Gastrocnemius medialis (tissue), 4 donors: ENCODE measurements around the gene BRCC3. TPM values are rescaled to one million over a fixed set of nuclear protein-coding genes. Genes with fewer than 3 reads are reported as not detected.

Experiments used
- ATAC-seq, 2 donors: fragments of 150-250 bp; one replicate each; pipeline ENCODE4 v1.9.1; 2016
- DNase-seq, 2 donors: peaks; one replicate each; pipeline ENCODE4 v3.0.0-alpha.2; 2019
- H3K27ac ChIP-seq, 4 donors: fragments of 200-600 bp; sonication (generic); 1 replicate in 1 of 4; 2 replicates in 3 of 4; pipeline ENCODE4 v1.5.1; 2016 to 2018; ENCODE audit warnings: mild to moderate bottlenecking in 2 of 4, moderate library complexity in 1 of 4
- H3K27me3 ChIP-seq, 3 donors: fragments of 200-600 bp; sonication (generic) in 2 of 3; 1 replicate in 1 of 3; 2 replicates in 2 of 3; pipeline versions ENCODE4 v1.5.1 to v1.6.0; 2016 to 2019; ENCODE audit warnings: mild to moderate bottlenecking in 1 of 3, moderate library complexity in 1 of 3
- H3K36me3 ChIP-seq, 2 donors: fragments of 200-600 bp; sonication (generic) in 1 of 2; one replicate each; pipeline ENCODE4 v1.5.1; 2017 to 2018
- H3K4me1 ChIP-seq, 2 donors: fragments of 200-600 bp; sonication (generic) in 1 of 2; one replicate each; pipeline ENCODE4 v1.5.1; 2016 to 2017; ENCODE audit warnings: mild to moderate bottlenecking in 2 of 2
- H3K4me3 ChIP-seq, 4 donors: fragments of 200-600 bp; sonication (generic) in 3 of 4; 1 replicate in 1 of 4; 2 replicates in 3 of 4; pipeline ENCODE4 v1.5.1; 2016 to 2019; ENCODE audit warnings: mild to moderate bottlenecking in 2 of 4
- H3K9me3 ChIP-seq, 3 donors: fragments of 200-600 bp; sonication (generic) in 2 of 3; 1 replicate in 1 of 3; 2 replicates in 2 of 3; pipeline ENCODE4 v1.5.1; 2016 to 2019
- CTCF ChIP-seq, 5 experiments: fragments of 450-650 bp in 3 of 5; fragments of 200-600 bp in 2 of 5; sonication (generic) in 2 of 5; IDR thresholded peaks in 4 of 5; conservative IDR thresholded peaks in 1 of 5; 1 replicate in 4 of 5; 2 replicates in 1 of 5; pipeline ENCODE4 v1.5.1; 2016 to 2019; ENCODE audit warnings: antibody characterized with exemption in 5 of 5, mild to moderate bottlenecking in 3 of 5, moderate library complexity in 3 of 5
- POLR2A ChIP-seq, 2 donors: fragments of 450-650 bp; IDR thresholded peaks; one replicate each; pipeline ENCODE4 v1.6.1; 2017; ENCODE audit warnings: antibody characterized with exemption in 2 of 2, mild to moderate bottlenecking in 2 of 2, moderate library complexity in 2 of 2
- in situ Hi-C, 4 donors: fragments of 200-750 bp; cut with MboI; loops; one replicate each; pipeline versions ENCODE4 v1.15.0 to v1.8.0; 2017; ENCODE audit warnings: low sequenced_read_pairs in 4 of 4
- intact Hi-C: fragments of 100-400 bp; cut with DNase I; formaldehyde crosslinking; loops from one replicate; pipeline ENCODE4 v1.15.1; 2023; ENCODE audit warnings: low total_unique reads
- total RNA-seq, 4 donors: library from RNA; depleted of rRNA; stranded (reverse); fragments of >200 nt; gene quantifications; one replicate each; pipeline versions ENCODE4 v1.1.0 to v1.2.3, GENCODE V29; 2016

BRCC3 gene
- 10 to 100 TPM in 2 of 4 donors, 1 to 10 TPM in 2; 8.8 to 15.9 (median 10.6) TPM for total RNA-seq

- Histone ChIP-seq H3K27ac (peak within 1 kb of the TSS; percentile 87 to 93 (median 88)), H3K9me3 (no peaks in the 10 kb centered on the region), H3K27me3 (no peaks in the 10 kb centered on the region), H3K36me3 (no peaks in the 10 kb centered on the region), H3K4me1 (peaks cover 5 to 16% of the 10 kb centered on the region in 2 donors), H3K4me3 (peak within 1 kb of the TSS; percentile 59 to 79 (median 74))
- in situ Hi-C loops (no loop called here), intact Hi-C loops (loop anchor here (5.0 kb wide), 3 partner anchors 44 to 146 kb away; partner anchors contain the start of genes FUNDC2 and VBP1)
- peak; percentile 83 to 88 for ATAC-seq
- peak; percentile 69 to 76 for TF ChIP-seq POLR2A (IDR thresholded peaks at IDR 0.05)
- TF ChIP-seq CTCF (IDR thresholded peaks at IDR 0.05 in 4 of 5, conservative IDR thresholded peaks at IDR 0.05 in 1 of 5) = peak in 1 of 5 experiments; percentile 7
- DNase-seq = peak; percentile 65 to 76
Observed at GRCh38 chrX:155070975-155071693, at the start of gene BRCC3, which contains the start of the genes CMC4 and MTCP1. Gene BRCC3, plus strand, starts transcription at chrX:155071508. Its CDS starts 20 bp downstream, at chrX:155071528. Gene CMC4, minus strand, starts transcription at chrX:155071136. Its CDS starts 7,113 bp downstream, at chrX:155064023. Gene MTCP1, minus strand, starts transcription at chrX:155071136. Its CDS starts 5,126 bp downstream, at chrX:155066010.

- Histone ChIP-seq H3K4me3 (peak within 1 kb of the TSS in 3 of 4 donors; percentile 27 to 44 (median 30)), H3K27me3 (no peaks in the 10 kb centered on the region), H3K36me3 (no peaks in the 10 kb centered on the region), H3K27ac (peak within 1 kb of the TSS in 3 of 4 donors; percentile 50 to 61 (median 54)), H3K9me3 (no peaks in the 10 kb centered on the region), H3K4me1 (no peaks in the 10 kb centered on the region)
- intact Hi-C loops = no loop called here
- in situ Hi-C loops = no loop called here
- TF ChIP-seq POLR2A (IDR thresholded peaks at IDR 0.05) (peak; percentile 6 to 14), CTCF (IDR thresholded peaks at IDR 0.05 in 4 of 5, conservative IDR thresholded peaks at IDR 0.05 in 1 of 5) (no peak)
- ATAC-seq (no peak), DNase-seq (no peak)
Observed at GRCh38 chrX:155022585-155022984, 48.7 kb upstream of the BRCC3 start, which contains the start of gene F8. Gene F8, minus strand, starts transcription at chrX:155022723. Its CDS starts 171 bp downstream, at chrX:155022552.

- intact Hi-C loops = no loop called here
- peaks cover 0 to 11% of the 10 kb centered on the region in 2 donors for H3K4me1 ChIP-seq
- no peak for TF ChIP-seq POLR2A (IDR thresholded peaks at IDR 0.05)
- TF ChIP-seq CTCF (IDR thresholded peaks at IDR 0.05 in 4 of 5, conservative IDR thresholded peaks at IDR 0.05 in 1 of 5) = no peak
- no peaks in the 10 kb centered on the region for H3K9me3 ChIP-seq
- DNase-seq (no peak), ATAC-seq (no peak)
- H3K36me3 ChIP-seq = no peaks in the 10 kb centered on the region
- in situ Hi-C loops = no loop called here
- no peaks in the 10 kb centered on the region for H3K27me3 ChIP-seq
- H3K27ac ChIP-seq = peak overlapping the region in 1 of 4 donors; percentile 50
- no peak overlapping the region for H3K4me3 ChIP-seq
Observed at GRCh38 chrX:155023907-155024833, 47.1 kb upstream of the BRCC3 start.

- DNase-seq = no peak
- Histone ChIP-seq H3K9me3 (no peaks in the 10 kb centered on the region), H3K4me3 (peak overlapping the region; percentile 59 to 65 (median 62)), H3K27ac (peak overlapping the region; percentile 88 to 98 (median 94)), H3K27me3 (no peaks in the 10 kb centered on the region), H3K36me3 (no peaks in the 10 kb centered on the region), H3K4me1 (peaks cover 3 to 16% of the 10 kb centered on the region in 2 donors)
- no peak for TF ChIP-seq POLR2A (IDR thresholded peaks at IDR 0.05)
- TF ChIP-seq CTCF (IDR thresholded peaks at IDR 0.05 in 4 of 5, conservative IDR thresholded peaks at IDR 0.05 in 1 of 5) = no peak
- in situ Hi-C loops = no loop called here
- no peak for ATAC-seq
- intact Hi-C loops = loop anchor here (2.0 to 5.0 kb wide), 4 partner anchors 22 to 46 kb away; partner anchors contain the start of genes BRCC3, CMC4 and MTCP1
Observed at GRCh38 chrX:155026420-155026726, 44.9 kb upstream of the BRCC3 start.
